OCI-M1 (cell line): ENCODE results near the gene ZNF618.

Source experiments
- DNase-seq: peaks from one replicate; lab custom pipeline; 2025; lab: John Stamatoyannopoulos, UW

Gene ZNF618

GRCh38 chr9:114023961-114024360 is 147.9 kb downstream of the ZNF618 start:
- DNase-seq: no peak

GRCh38 chr9:114025196-114025753 is 149.2 kb downstream of the ZNF618 start:
- no peak for DNase-seq

GRCh38 chr9:114025760-114026159 is 149.7 kb downstream of the ZNF618 start:
- no peak for DNase-seq

- no peak for DNase-seq
Measured at GRCh38 chr9:114026335-114026734, 150.2 kb downstream of the ZNF618 start.

- no peak for DNase-seq
Measured at GRCh38 chr9:114027159-114027862, 151.2 kb downstream of the ZNF618 start.

- no peak for DNase-seq
Measured at GRCh38 chr9:114027863-114028465, 151.9 kb downstream of the ZNF618 start.

- DNase-seq: no peak
Measured at GRCh38 chr9:114028646-114029045, 152.5 kb downstream of the ZNF618 start.

GRCh38 chr9:114029311-114030170 is 153.4 kb downstream of the ZNF618 start:
- no peak for DNase-seq

- DNase-seq: peak; percentile 43
Measured at GRCh38 chr9:114030364-114030763, 154.3 kb downstream of the ZNF618 start.

GRCh38 chr9:114031037-114031630 is 155.0 kb downstream of the ZNF618 start:
- DNase-seq: no peak

GRCh38 chr9:114031948-114032840 is 156.1 kb downstream of the ZNF618 start:
- DNase-seq: no peak

- DNase-seq: peak; percentile 16
Measured at GRCh38 chr9:114033397-114034103, 157.4 kb downstream of the ZNF618 start.

- no peak for DNase-seq
Measured at GRCh38 chr9:114034196-114034595, 158.1 kb downstream of the ZNF618 start.

- DNase-seq: no peak
Measured at GRCh38 chr9:114034661-114035062, 158.6 kb downstream of the ZNF618 start.

GRCh38 chr9:114035221-114035844 is 159.2 kb downstream of the ZNF618 start:
- DNase-seq: no peak

GRCh38 chr9:114035845-114036801 is 160.0 kb downstream of the ZNF618 start:
- DNase-seq: no peak

GRCh38 chr9:114037249-114037648 is 161.1 kb downstream of the ZNF618 start:
- DNase-seq: no peak

- no peak for DNase-seq
Measured at GRCh38 chr9:114037961-114038723, 162.0 kb downstream of the ZNF618 start.
